OCI-LY1 (cell line): ENCODE data around the gene ZNRF3.

ENCODE experiments used
- H2AFZ ChIP-seq: fragments of 200-600 bp; sonication (generic), shearing (Covaris generic); 2 replicates; pipeline ENCODE4 v1.6.0; 2014; ENCODE audit warnings: antibody characterized with exemption, mild to moderate bottlenecking, low read length
- H3F3A ChIP-seq: fragments of 200-600 bp; sonication (generic), shearing (Covaris generic); 2 replicates; pipeline ENCODE4 v1.6.0; 2014; ENCODE audit warnings: mild to moderate bottlenecking, antibody characterized with exemption, low read length, moderate library complexity; ENCODE audit not compliant: insufficient read depth
- H3K27ac ChIP-seq: fragments of 200-600 bp; sonication (generic); 2 replicates; pipeline ENCODE4 v1.5.1; 2014; ENCODE audit warnings: low read length, mixed run types, mild to moderate bottlenecking, low read depth; ENCODE audit not compliant: poor library complexity, severe bottlenecking
- H3K27me3 ChIP-seq: fragments of 200-600 bp; sonication (generic); 2 replicates; pipeline ENCODE4 v1.6.0; 2014; ENCODE audit warnings: antibody characterized with exemption, mild to moderate bottlenecking, low read length, moderate library complexity; ENCODE audit not compliant: insufficient read depth
- H3K36me3 ChIP-seq: fragments of 200-600 bp; sonication (generic); 2 replicates; pipeline ENCODE4 v1.6.1; 2014; ENCODE audit warnings: mild to moderate bottlenecking, antibody characterized with exemption, low read length, moderate library complexity, mixed read lengths; ENCODE audit not compliant: insufficient read depth
- H3K4me1 ChIP-seq: fragments of 200-600 bp; sonication (generic); 2 replicates; pipeline ENCODE4 v1.5.1; 2014; ENCODE audit warnings: mild to moderate bottlenecking, low read length, moderate library complexity; ENCODE audit not compliant: insufficient read depth, severe bottlenecking
- H3K4me2 ChIP-seq: fragments of 200-600 bp; sonication (generic), shearing (Covaris generic); 2 replicates; pipeline ENCODE4 v1.6.1; 2014; ENCODE audit warnings: low read length
- H3K4me3 ChIP-seq: fragments of 200-600 bp; sonication (generic); 2 replicates; pipeline ENCODE4 v1.5.1; 2014; ENCODE audit warnings: low read length, low read depth, mild to moderate bottlenecking, mixed read lengths; ENCODE audit not compliant: poor library complexity, severe bottlenecking
- H3K79me2 ChIP-seq: fragments of 200-600 bp; shearing (Covaris generic); 2 replicates; pipeline ENCODE4 v1.6.1; 2016; ENCODE audit warnings: mixed run types, low read length, mixed read lengths; ENCODE audit not compliant: insufficient read depth
- H3K9ac ChIP-seq: fragments of 200-600 bp; sonication (generic), shearing (Covaris generic); 2 replicates; pipeline ENCODE4 v1.6.1; 2014; ENCODE audit warnings: mild to moderate bottlenecking, low read length, mixed read lengths
- H3K9me2 ChIP-seq: fragments of 200-600 bp; sonication (generic), shearing (Covaris generic); 2 replicates; pipeline ENCODE4 v1.6.1; 2014; ENCODE audit warnings: low read depth, mild to moderate bottlenecking, low read length, mixed read lengths
- H3K9me3 ChIP-seq: fragments of 200-600 bp; shearing (Covaris generic); 2 replicates; pipeline ENCODE4 v1.6.1; 2014; ENCODE audit warnings: low read length, mixed read lengths
- H4K20me1 ChIP-seq: fragments of 200-600 bp; sonication (generic), shearing (Covaris generic); 2 replicates; pipeline ENCODE4 v1.6.0; 2016; ENCODE audit warnings: mild to moderate bottlenecking, low read length; ENCODE audit not compliant: insufficient read depth
- CTCF ChIP-seq: fragments of 200-600 bp; sonication (generic), shearing (Covaris generic); IDR thresholded peaks from 2 replicates; pipeline ENCODE4 v1.5.1; 2017; ENCODE audit warnings: mild to moderate bottlenecking, antibody characterized with exemption, low read length, moderate library complexity, mixed read lengths
- EZH2 ChIP-seq: fragments of 200-600 bp; sonication (generic), shearing (Covaris generic); IDR thresholded peaks from 2 replicates; pipeline ENCODE4 v1.8.0; 2017; ENCODE audit warnings: borderline replicate concordance, mixed run types, mild to moderate bottlenecking, antibody characterized with exemption, low read length, moderate library complexity, mixed read lengths

The ZNRF3 gene

GRCh38 chr22:29096736-29097669 lies 213.6 kb downstream of the ZNRF3 start:
- Histone ChIP-seq H3K27me3 (peaks cover 4% of the 10 kb centered on the region; the same call in 1 of the 2 replicates), H2AFZ (no peak overlapping the region), H3K9me3 (no peaks in the 10 kb centered on the region), H3K4me1 (no peaks in the 10 kb centered on the region), H3K9me2 (no peaks in the 10 kb centered on the region), H3K9ac (no peak overlapping the region), H3K4me2 (no peak overlapping the region), H3K4me3 (no peak overlapping the region), H3F3A (no peaks in the 10 kb centered on the region), H3K27ac (no peak overlapping the region), H3K36me3 (no peaks in the 10 kb centered on the region), H3K79me2 (no peaks in the 10 kb centered on the region), H4K20me1 (no peaks in the 10 kb centered on the region)
- no peak for TF ChIP-seq EZH2
- TF ChIP-seq CTCF, result no peak

- Histone ChIP-seq H3K9ac (no peak overlapping the region), H3K9me3 (no peaks in the 10 kb centered on the region), H3K4me3 (no peak overlapping the region), H3K27me3 (peaks cover 4% of the 10 kb centered on the region; the same call in 1 of the 2 replicates), H3K4me1 (no peaks in the 10 kb centered on the region), H3K4me2 (no peak overlapping the region), H3K79me2 (no peaks in the 10 kb centered on the region), H3K9me2 (no peaks in the 10 kb centered on the region), H4K20me1 (no peaks in the 10 kb centered on the region), H3F3A (no peaks in the 10 kb centered on the region), H3K36me3 (no peaks in the 10 kb centered on the region), H3K27ac (no peak overlapping the region), H2AFZ (no peak overlapping the region)
- TF ChIP-seq CTCF (no peak), EZH2 (no peak)
Observed at GRCh38 chr22:29098296-29098695, 214.9 kb downstream of the ZNRF3 start.

GRCh38 chr22:29102300-29102699 lies 218.9 kb downstream of the ZNRF3 start:
- H3F3A ChIP-seq, result no peaks in the 10 kb centered on the region
- H3K9me3 ChIP-seq, result no peaks in the 10 kb centered on the region
- TF ChIP-seq CTCF (no peak), EZH2 (no peak)
- H3K27ac ChIP-seq, result no peak overlapping the region
- H3K79me2 ChIP-seq, result no peaks in the 10 kb centered on the region
- H3K9me2 ChIP-seq, result no peaks in the 10 kb centered on the region
- no peaks in the 10 kb centered on the region for H4K20me1 ChIP-seq
- H3K4me2 ChIP-seq, result no peak overlapping the region
- no peaks in the 10 kb centered on the region for H3K36me3 ChIP-seq
- no peak overlapping the region for H3K4me3 ChIP-seq
- no peak overlapping the region for H2AFZ ChIP-seq
- H3K4me1 ChIP-seq, result no peaks in the 10 kb centered on the region
- no peak overlapping the region for H3K9ac ChIP-seq
- H3K27me3 ChIP-seq, result peaks cover 4% of the 10 kb centered on the region; the same call in 1 of the 2 replicates
